ENCODE data around the gene PLEKHA7. TPM values are rescaled to one million over a fixed set of nuclear protein-coding genes. Genes with fewer than 3 reads are reported as not detected.

Gene PLEKHA7
- total RNA-seq, 1 donor from 2014 or later: 9.5 TPM

DNA sequence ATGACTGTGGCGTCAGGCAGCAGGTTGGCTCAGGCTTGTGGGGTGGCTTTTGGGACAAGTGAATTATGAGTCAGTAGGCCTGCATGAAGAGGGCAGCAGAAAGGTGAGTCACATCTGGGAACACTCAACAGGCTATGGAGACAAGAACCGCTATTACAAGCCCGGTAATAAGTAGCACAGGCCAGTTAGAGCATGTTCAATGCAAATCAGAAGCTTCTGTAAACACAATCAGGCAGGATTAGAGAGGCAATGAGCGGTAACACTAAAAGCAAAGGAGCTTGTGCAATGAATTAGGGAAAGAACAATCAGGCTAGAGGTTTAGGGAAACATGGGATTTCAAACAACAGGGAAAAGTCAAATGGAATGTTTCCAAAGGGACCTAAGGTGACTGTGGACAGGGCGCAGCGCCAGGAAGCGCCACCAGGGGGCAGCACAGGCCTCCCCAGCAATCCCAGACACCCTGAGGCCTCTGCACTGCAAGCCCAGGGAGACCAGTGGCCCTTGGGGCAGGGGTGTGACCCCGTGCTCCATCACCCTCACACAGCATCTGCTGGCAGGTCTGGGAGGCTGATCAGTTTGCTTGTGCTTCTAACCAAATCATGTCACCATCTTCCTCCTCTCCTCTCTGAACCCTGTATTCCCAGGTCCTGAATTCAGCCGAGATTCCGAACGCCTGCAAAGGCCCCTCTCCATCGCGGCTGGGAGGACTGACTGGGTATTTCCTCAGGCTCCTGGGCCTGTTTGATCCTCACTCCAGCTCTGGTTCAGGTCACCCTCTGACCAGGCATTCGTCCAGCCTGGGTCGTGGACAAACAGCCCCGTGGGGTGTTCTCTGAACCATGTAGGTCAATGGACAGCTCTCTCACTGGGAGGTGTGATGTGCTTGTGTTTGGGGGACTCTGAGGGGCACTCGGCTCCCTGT, 225.8 kb downstream of the PLEKHA7 start:
- Histone ChIP-seq H3K27me3 (no peaks in the 10 kb centered on the region), H3K27ac (peak overlapping the region; percentile 60 to 70), H3K4me1 (peaks cover 24 to 33% of the 10 kb centered on the region in 2 donors), H3K9me3 (no peaks in the 10 kb centered on the region), H3K4me3 (no peak overlapping the region), H3K36me3 (no peaks in the 10 kb centered on the region)
- intact Hi-C loops (cut with DNase I): loop anchor here (2.0 to 10.0 kb wide), 4 partner anchors 22 to 289 kb away; partner anchors contain the start of gene RPS13
- peak in 1 of 2 donors; percentile 85 for DNase-seq (ENCODE audit: low spot score in 2 of 2)
- peak; percentile 77 to 95 (median 87) for TF ChIP-seq CTCF (IDR thresholded peaks at IDR 0.05)

DNA sequence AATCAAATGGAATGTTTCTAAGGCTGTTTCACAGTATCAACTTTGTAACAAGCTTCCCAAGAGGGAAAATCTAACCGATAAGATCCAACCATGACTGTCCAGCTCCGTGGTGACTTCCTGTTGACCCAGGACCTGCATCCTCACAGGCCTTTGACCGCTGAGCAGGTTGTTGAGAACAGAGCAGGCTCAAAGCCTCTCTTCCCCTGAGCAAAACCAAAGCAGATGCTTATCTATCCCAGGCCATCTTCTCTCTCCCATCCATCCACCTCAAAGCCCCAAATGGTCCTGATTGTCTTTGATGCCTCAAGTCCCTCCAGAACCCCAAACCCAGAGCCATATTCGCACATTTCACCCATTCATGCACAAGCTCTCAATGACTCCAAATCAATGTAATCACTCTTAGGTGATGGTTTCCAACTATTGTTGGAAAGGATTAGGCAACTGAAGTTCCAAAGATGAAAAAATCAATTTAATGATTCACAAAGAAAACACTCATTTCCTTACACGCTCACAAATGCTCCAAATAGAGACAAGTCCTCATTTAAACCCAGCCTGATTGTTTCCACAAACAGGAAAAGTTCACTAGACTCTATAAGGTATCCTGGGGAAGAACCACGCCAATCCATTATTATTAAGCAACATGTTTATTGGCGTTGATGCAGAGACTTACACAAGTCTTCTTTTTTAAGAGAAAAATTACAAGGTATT, 227.0 kb downstream of the PLEKHA7 start:
- Histone ChIP-seq H3K9me3 (no peaks in the 10 kb centered on the region), H3K27me3 (no peaks in the 10 kb centered on the region), H3K27ac (no peak overlapping the region), H3K4me1 (peaks cover 14 to 21% of the 10 kb centered on the region in 2 donors), H3K4me3 (no peak overlapping the region), H3K36me3 (no peaks in the 10 kb centered on the region)
- no peak for TF ChIP-seq CTCF (IDR thresholded peaks at IDR 0.05)
- intact Hi-C loops (cut with DNase I): loop anchor here (5.0 to 10.0 kb wide), 3 partner anchors 148 to 290 kb away; partner anchors contain the start of gene RPS13
- no peak for DNase-seq (ENCODE audit: low spot score in 2 of 2)

DNA sequence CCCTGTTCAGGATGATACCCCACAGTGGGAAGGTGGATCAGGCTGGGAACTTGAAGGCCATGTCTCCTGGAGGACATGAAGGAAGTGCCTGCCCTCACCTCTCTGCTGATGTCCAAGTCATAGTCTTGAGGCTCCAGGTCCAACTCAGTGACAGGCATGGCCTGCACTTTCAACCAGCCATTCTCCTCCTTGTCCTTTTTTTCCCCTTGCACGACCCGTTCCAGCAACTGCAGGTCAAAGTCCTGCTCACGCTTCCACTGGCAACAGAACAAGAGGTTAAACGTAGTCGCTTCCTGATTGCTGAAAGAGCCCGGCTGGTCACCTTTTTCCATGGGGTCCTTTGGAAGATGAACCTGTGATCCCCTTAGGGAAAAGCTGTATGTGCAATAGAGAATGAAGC, 228.1 kb downstream of the PLEKHA7 start:
- Histone ChIP-seq H3K4me3 (no peak overlapping the region), H3K9me3 (no peaks in the 10 kb centered on the region), H3K27ac (no peak overlapping the region), H3K27me3 (no peaks in the 10 kb centered on the region), H3K36me3 (no peaks in the 10 kb centered on the region), H3K4me1 (peaks cover 10 to 14% of the 10 kb centered on the region in 2 donors)
- TF ChIP-seq CTCF (IDR thresholded peaks at IDR 0.05): no peak
- DNase-seq (ENCODE audit: low spot score in 2 of 2): no peak
- intact Hi-C loops (cut with DNase I): loop anchor here (5.0 to 10.0 kb wide), 3 partner anchors 149 to 291 kb away; partner anchors contain the start of gene RPS13

DNA sequence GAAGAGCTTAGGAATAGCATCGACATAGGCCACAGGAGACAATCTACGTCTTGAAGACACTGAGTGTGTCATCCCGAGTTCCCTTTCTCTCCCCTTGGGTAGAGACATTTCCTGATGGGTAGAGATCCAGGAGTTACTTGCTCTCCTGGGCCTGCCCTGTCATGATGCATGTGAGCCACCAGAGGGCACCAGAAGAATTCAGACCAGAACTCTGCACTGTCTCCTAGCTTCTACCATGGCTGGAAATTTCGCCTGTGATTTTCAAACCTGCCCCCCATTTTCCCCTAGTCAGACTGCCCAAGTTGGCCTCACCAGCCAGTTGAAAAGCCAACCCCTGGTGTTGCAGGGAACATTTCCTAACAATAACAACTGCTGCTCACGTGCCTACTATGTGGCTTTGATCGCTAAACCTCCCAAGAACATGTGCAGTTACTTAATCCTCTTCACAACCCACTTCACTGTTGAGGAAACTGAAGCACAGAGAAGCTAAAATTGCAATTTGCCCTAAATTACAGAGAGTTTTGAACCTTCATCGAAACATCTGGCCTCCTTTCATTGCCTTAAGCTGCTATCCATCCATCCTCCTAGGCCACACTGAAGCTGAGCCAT, 228.6 kb downstream of the PLEKHA7 start:
- H3K9me3 ChIP-seq: no peaks in the 10 kb centered on the region
- peaks cover 5 to 10% of the 10 kb centered on the region in 2 donors for H3K4me1 ChIP-seq
- H3K27ac ChIP-seq: no peak overlapping the region
- TF ChIP-seq CTCF (IDR thresholded peaks at IDR 0.05): peak; percentile 77 to 86 (median 81)
- no peaks in the 10 kb centered on the region for H3K36me3 ChIP-seq
- H3K27me3 ChIP-seq: no peaks in the 10 kb centered on the region
- intact Hi-C loops (cut with DNase I): loop anchor here (1.0 to 10.0 kb wide), 4 partner anchors 35 to 292 kb away; partner anchors contain the start of gene RPS13
- peak in 1 of 2 donors; percentile 85 for DNase-seq (ENCODE audit: low spot score in 2 of 2)
- no peak overlapping the region for H3K4me3 ChIP-seq

DNA sequence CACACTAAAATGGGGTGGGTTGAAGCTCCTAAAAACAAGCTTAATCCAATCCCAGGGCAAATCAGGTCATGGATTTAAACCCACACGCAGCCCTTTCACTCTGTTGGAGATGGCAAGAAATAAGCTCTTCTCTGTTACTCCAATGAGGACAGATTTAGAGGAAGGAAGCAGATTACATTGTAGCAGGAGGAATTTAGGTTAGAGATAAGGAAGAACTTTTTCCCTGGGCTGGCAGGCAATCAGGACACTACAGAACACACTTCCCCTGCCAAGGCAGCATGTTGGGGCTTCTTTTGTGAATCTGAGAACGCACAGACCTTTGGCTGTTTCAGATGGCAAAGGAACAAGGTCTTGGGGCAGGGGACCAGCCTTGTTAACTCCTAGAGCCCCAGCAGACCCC, 229.5 kb downstream of the PLEKHA7 start:
- H3K27me3 ChIP-seq: no peaks in the 10 kb centered on the region
- no peaks in the 10 kb centered on the region for H3K9me3 ChIP-seq
- no peak for TF ChIP-seq CTCF (IDR thresholded peaks at IDR 0.05)
- peaks cover 4 to 10% of the 10 kb centered on the region in 2 donors for H3K4me1 ChIP-seq
- no peaks in the 10 kb centered on the region for H3K36me3 ChIP-seq
- no peak for DNase-seq (ENCODE audit: low spot score in 2 of 2)
- intact Hi-C loops (cut with DNase I): loop anchor here (1.0 to 10.0 kb wide), 4 partner anchors 36 to 293 kb away; partner anchors contain the start of gene RPS13
- no peak overlapping the region for H3K4me3 ChIP-seq
- H3K27ac ChIP-seq: no peak overlapping the region

Data from ascending aorta (tissue), 2 donors.